Activated T-cell treated with anti-CD3 and anti-CD28 coated beads, Interleukin-2, amount 50 U/mL, for 24 hours (primary cell): Measurements from ENCODE around the gene ONECUT3.

ENCODE experiments used
- DNase-seq: peaks from one replicate; pipeline ENCODE4 v3.0.0-alpha.2; 2020
- H3K27ac Mint-ChIP-seq: 2 replicates; pipeline ENCODE4 v1.8.0; 2020; ENCODE audit warnings: mild to moderate bottlenecking, mixed read lengths
- H3K27me3 Mint-ChIP-seq: 2 replicates; pipeline ENCODE4 v1.8.0; 2020; ENCODE audit warnings: mixed read lengths
- H3K36me3 Mint-ChIP-seq: 2 replicates; pipeline ENCODE4 v1.8.0; 2020; ENCODE audit warnings: low read depth, mixed read lengths
- H3K4me1 Mint-ChIP-seq: 2 replicates; pipeline ENCODE4 v1.8.0; 2020; ENCODE audit warnings: low read depth, mixed read lengths
- H3K4me3 Mint-ChIP-seq: 2 replicates; pipeline ENCODE4 v1.8.0; 2020; ENCODE audit warnings: mild to moderate bottlenecking, moderate library complexity, mixed read lengths
- H3K9me3 Mint-ChIP-seq: 2 replicates; pipeline ENCODE4 v1.8.0; 2020; ENCODE audit warnings: mixed read lengths

Gene ONECUT3

GRCh38 chr19:1799695-1800342, 46.5 kb downstream of the ONECUT3 start:
- Mint-ChIP-seq H3K27me3 (peaks cover 15% of the 10 kb centered on the region), H3K4me1 (peaks cover 4% of the 10 kb centered on the region), H3K9me3 (no peaks in the 10 kb centered on the region), H3K4me3 (no peak overlapping the region), H3K36me3 (no peaks in the 10 kb centered on the region), H3K27ac (no peak overlapping the region)
- no peak for DNase-seq

- no peak for DNase-seq
- no peak overlapping the region for H3K4me3 Mint-ChIP-seq
- no peaks in the 10 kb centered on the region for H3K9me3 Mint-ChIP-seq
- no peaks in the 10 kb centered on the region for H3K27me3 Mint-ChIP-seq
- no peaks in the 10 kb centered on the region for H3K36me3 Mint-ChIP-seq
- H3K4me1 Mint-ChIP-seq, result no peaks in the 10 kb centered on the region
- H3K27ac Mint-ChIP-seq, result no peak overlapping the region
Measured at GRCh38 chr19:1804858-1805257, 51.6 kb downstream of the ONECUT3 start.

DNA sequence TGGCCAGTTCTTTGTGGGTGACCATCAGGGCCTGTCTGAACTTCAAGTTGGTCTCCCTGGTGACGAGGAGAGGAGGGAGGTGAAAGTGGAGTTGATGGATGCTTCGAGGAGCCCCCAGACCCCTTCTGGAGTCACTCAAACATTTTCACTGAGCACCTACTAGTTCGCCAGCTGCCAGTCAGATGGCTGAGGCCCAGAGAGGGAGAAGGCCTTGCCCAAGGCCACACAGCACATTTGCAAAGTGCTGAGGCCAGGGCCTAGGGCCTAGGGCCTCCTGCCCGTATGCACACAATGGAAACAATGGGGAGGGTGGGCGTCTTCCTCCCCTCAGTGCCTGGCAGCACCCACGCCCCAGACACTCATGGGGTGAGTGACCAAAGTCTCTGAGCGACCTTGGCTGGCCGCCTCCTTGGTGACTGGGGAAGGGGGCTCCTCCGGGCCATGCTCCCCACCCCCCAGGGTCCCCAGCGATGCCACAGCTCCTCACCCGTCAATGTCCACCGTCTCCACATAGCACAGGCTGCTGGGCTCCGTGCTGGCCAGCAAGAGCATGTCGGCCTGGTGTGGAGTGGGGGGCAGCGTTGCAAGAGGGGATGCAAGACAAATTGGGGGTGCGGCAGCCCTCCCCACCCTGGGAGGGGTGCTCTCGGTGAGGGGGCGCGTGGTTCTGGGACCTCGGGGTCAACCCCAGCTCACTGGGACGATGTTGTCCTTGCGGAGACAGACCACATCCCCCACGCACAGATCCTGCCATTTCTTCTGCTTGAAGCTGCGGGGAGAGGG, 52.3 kb downstream of the ONECUT3 start:
- H3K27me3 Mint-ChIP-seq, result no peaks in the 10 kb centered on the region
- H3K4me3 Mint-ChIP-seq, result no peak overlapping the region
- H3K4me1 Mint-ChIP-seq, result no peaks in the 10 kb centered on the region
- DNase-seq, result no peak
- no peak overlapping the region for H3K27ac Mint-ChIP-seq
- H3K9me3 Mint-ChIP-seq, result no peaks in the 10 kb centered on the region
- no peaks in the 10 kb centered on the region for H3K36me3 Mint-ChIP-seq

GRCh38 chr19:1806184-1807029, 53.1 kb downstream of the ONECUT3 start:
- Mint-ChIP-seq H3K36me3 (no peaks in the 10 kb centered on the region), H3K27ac (no peak overlapping the region), H3K4me1 (peaks cover 1% of the 10 kb centered on the region), H3K4me3 (no peak overlapping the region), H3K9me3 (no peaks in the 10 kb centered on the region), H3K27me3 (no peaks in the 10 kb centered on the region)
- DNase-seq, result no peak

GRCh38 chr19:1807030-1807694, 53.9 kb downstream of the ONECUT3 start:
- Mint-ChIP-seq H3K36me3 (no peaks in the 10 kb centered on the region), H3K4me3 (no peak overlapping the region), H3K27ac (no peak overlapping the region), H3K4me1 (peaks cover 4% of the 10 kb centered on the region), H3K9me3 (no peaks in the 10 kb centered on the region), H3K27me3 (no peaks in the 10 kb centered on the region)
- no peak for DNase-seq

DNA sequence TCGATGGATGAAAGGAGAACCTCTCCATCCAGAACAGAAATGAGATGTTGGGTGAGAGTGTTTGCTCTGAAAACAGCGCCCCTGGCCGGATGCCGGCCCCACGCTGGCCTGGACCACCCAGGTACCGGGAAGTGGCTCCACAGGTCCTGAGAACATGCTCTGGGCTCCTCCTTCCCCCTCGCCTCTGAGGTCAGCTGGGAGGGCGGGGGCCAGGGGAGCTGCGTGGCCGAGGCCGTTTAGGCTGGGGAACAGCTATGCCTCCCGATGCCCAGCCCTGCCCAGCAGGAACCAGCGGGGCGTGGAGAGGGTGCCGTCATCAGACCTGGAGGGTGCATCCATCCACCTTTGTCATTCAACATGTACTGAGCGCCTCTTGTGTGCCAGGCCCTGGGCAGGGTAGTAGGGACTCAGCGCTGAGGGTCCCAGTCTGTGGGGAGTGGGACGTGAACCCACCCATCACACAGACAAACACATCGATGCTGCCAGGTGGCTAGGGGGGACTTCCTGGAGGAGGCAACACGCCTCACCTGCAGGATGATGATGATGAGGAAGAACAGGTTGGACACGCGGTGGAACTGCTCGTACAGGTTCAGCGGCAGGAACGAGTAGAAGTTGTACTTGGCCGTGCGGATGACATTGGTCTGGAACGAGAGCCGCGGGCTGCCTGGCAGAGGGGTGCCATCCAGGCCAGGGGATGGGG, 54.5 kb downstream of the ONECUT3 start:
- H3K4me3 Mint-ChIP-seq, result no peak overlapping the region

DNA sequence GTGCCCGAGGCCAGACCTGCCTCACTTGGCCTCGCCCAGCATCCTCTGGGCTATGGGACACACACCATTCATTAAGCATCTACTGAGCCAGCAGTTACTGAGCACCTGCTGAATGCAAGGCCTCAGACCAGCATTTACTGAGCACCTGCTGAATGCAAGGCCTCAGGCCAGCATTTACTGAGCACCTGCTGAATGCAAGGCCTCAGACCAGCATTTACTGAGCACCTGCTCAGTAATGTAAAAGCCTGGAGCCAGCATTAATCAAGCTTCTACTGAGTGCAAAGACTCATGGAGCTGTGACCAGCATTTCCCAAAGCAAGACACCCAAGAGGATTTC, 55.1 kb downstream of the ONECUT3 start:
- no peak overlapping the region for H3K27ac Mint-ChIP-seq
- H3K36me3 Mint-ChIP-seq, result no peaks in the 10 kb centered on the region
- no peak overlapping the region for H3K4me3 Mint-ChIP-seq
- no peak for DNase-seq
- H3K27me3 Mint-ChIP-seq, result no peaks in the 10 kb centered on the region
- H3K9me3 Mint-ChIP-seq, result no peaks in the 10 kb centered on the region
- peaks cover 15% of the 10 kb centered on the region for H3K4me1 Mint-ChIP-seq

More for the DNA sequence above, 54.5 kb downstream of the ONECUT3 start:
- Mint-ChIP-seq H3K36me3 (no peaks in the 10 kb centered on the region), H3K27me3 (no peaks in the 10 kb centered on the region), H3K27ac (no peak overlapping the region), H3K4me1 (peaks cover 11% of the 10 kb centered on the region), H3K9me3 (no peaks in the 10 kb centered on the region)
- no peak for DNase-seq

- Mint-ChIP-seq H3K9me3 (no peaks in the 10 kb centered on the region), H3K27me3 (no peaks in the 10 kb centered on the region), H3K27ac (no peak overlapping the region), H3K4me3 (no peak overlapping the region), H3K4me1 (peaks cover 19% of the 10 kb centered on the region), H3K36me3 (peaks cover under 1% of the 10 kb centered on the region)
- no peak for DNase-seq
Measured at GRCh38 chr19:1809678-1810077, 56.4 kb downstream of the ONECUT3 start.

DNA sequence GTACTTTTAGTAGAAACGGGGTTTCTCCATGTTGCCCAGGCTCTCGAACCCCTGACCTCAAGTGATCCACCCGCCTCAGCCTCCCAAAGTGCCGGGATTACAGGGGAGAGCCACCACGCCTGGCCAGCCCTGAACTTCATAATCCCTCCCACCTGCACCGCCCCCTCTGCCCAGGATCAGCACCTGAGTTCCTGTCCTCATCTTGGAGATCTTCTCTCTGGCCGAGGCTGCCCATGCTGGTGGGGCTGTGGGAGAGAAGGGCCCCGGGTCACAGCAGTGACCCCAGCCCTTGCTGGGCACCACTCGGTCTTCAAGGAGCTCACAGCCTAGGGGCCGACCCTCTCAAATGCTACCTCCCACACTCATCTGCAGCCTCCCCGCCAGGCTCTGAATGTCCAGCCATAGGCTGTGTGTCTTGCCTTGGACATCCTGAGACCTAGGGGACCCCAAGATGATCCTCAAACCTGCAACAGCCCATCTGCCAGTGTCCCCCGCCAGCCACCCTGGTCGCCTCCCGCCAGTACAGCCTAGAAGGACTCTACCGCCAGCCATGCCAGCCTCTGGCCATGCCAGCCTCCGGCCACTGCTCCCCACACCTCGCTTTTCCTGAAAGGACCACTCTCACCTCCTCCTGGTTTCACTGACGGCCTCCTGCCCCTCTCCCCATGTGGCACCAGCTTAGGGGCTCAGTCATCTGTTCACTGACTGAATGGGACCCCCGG, 57.3 kb downstream of the ONECUT3 start:
- Mint-ChIP-seq H3K36me3 (peaks cover 5% of the 10 kb centered on the region), H3K4me1 (peaks cover 19% of the 10 kb centered on the region), H3K9me3 (no peaks in the 10 kb centered on the region), H3K4me3 (no peak overlapping the region), H3K27me3 (no peaks in the 10 kb centered on the region), H3K27ac (no peak overlapping the region)
- no peak for DNase-seq

DNA sequence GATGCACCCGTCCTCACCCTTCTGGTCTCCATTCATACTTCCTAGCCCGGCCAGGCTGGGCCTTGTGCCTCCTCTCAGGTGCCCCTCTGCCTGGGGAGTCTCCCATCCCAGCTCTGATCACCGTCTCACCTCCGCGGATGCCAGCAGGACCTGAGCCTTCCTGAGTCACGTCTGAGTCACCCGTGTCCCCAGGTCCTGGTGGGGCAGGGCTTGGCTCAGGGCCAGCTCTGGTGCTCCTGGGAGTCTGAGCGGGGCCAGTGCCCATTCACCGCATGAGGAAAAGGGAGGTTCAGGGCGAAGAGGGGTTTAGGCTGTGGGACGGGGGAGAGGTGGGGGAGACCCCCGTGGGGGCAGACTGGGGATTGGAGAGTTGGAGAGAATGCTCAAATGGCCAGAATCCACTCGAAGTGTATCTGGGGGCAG, 58.2 kb downstream of the ONECUT3 start:
- peak; percentile 66 for DNase-seq
- Mint-ChIP-seq H3K4me3 (peak overlapping the region; percentile 67), H3K9me3 (no peaks in the 10 kb centered on the region), H3K36me3 (peaks cover 12% of the 10 kb centered on the region), H3K4me1 (peaks cover 19% of the 10 kb centered on the region), H3K27me3 (no peaks in the 10 kb centered on the region), H3K27ac (peak overlapping the region; percentile 80)

- no peak for DNase-seq
Measured at GRCh38 chr19:1811942-1812425, 58.7 kb downstream of the ONECUT3 start, which contains the start of gene ATP8B3. ATP8B3 (minus strand) TSS chr19:1812276; CDS start chr19:1811736, 540 bp downstream.

DNA sequence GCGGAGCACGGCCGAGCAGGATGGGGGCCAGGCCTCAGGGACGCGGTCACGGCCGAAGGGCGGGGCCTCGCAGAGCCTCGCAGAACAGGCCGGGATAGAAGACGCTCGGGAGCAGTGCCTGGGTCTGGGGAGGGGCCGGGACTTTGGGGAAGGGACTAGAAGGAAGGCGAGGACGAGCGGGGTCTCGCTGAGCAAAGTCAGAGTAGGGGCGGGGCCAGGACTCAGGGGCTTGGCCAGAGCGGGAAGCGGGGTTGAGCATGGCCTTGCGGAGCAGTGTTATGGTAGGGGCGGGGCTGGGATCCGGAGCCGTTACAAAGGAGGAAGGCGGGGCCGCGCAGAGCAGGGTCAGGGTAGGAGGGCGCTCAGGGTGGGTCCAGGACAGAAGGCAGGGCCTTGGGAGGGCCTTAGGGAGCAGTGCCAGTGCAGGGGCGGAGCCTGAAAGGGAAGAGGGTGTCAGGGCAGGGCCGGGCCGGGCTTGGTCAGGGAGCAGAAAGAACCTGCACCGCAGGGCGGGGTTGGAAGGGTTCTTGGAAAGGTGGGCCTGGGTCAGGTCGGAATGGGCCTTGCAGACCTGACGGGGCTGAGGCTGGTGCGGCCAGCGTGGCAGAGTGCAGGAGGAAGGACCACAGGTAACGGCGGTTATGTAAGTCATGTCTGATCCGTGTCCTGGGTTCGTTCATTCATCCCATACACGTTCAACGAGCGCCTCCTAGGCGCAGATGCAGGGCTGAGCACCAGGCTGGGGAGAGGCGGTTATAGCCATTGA, 59.3 kb downstream of the ONECUT3 start:
- no peaks in the 10 kb centered on the region for H3K9me3 Mint-ChIP-seq
- peak overlapping the region; percentile 80 for H3K4me3 Mint-ChIP-seq
- peak overlapping the region; percentile 91 for H3K27ac Mint-ChIP-seq
- DNase-seq, result peak; percentile 89
- H3K27me3 Mint-ChIP-seq, result no peaks in the 10 kb centered on the region
- H3K4me1 Mint-ChIP-seq, result peaks cover 19% of the 10 kb centered on the region
- peaks cover 23% of the 10 kb centered on the region for H3K36me3 Mint-ChIP-seq

More at GRCh38 chr19:1811942-1812425, 58.7 kb downstream of the ONECUT3 start, which contains the start of gene ATP8B3:
- Mint-ChIP-seq H3K4me3 (peak within 1 kb of the TSS; percentile 80), H3K27me3 (no peaks in the 10 kb centered on the region), H3K27ac (peak within 1 kb of the TSS; percentile 91), H3K36me3 (peaks cover 17% of the 10 kb centered on the region), H3K4me1 (peaks cover 19% of the 10 kb centered on the region), H3K9me3 (no peaks in the 10 kb centered on the region)
